DMS 273 (cell line): ENCODE results near the gene CMSS1.

ENCODE experiments used
- DNase-seq: peaks from one replicate; lab custom pipeline; 2025; ENCODE audit not compliant: unreplicated experiment; lab: John Stamatoyannopoulos, UW

The CMSS1 gene

DNA sequence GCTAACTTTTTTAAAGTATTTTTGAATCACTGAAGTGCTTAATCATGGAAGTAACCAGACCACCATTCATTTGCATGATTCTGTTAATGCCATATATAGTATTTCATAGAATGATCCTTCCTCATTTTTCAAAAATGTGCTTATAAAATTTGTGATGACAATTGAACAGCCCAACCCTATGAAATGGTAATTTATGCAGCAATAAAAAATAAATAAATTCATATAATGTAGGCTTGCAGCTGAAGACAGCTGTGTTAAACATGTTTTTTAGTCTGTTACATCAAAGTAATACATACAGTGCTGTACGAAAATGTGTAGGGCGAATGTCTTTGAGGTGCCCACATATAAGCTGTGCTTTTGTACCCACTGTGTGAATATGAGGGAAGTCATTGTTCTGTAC, 165.0 kb downstream of the CMSS1 start:
- DNase-seq: no peak

DNA sequence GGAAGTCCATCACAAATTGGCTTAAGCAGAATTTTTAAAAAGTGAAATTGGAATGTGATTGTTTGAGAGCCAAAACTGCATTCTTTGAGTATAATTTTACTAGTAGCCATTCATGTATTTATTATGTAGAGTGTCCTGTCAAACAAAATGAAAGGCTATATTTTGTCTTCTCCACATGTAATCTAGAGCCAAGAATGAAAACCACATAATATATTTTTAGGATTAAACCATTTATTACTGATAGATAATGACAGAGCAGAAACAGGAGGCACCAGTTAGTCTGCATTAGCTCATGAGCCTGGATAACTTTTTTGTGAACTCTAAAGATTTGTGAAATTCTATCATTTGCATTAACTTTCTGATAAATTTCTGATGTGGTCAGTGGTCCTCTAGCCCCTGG, 166.5 kb downstream of the CMSS1 start:
- DNase-seq: no peak

DNA sequence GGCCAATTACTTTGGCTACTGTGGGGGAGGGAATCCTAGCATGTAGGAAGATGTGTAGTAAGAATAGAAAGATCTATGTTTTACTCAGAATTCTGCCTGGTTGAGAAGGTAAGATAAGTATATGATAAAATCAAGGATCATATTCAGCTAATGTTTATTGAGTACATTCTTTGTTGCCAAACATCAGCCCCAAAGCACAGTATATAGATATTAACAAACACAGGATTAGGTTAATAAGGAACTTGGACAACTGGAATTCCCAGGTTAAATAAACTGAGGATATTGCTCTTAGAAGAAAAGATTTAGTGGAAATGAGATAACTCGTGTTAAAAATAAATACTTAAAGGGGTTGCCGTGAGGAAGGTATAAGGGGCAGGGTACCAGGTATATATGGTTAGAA, 167.0 kb downstream of the CMSS1 start:
- DNase-seq: no peak

DNA sequence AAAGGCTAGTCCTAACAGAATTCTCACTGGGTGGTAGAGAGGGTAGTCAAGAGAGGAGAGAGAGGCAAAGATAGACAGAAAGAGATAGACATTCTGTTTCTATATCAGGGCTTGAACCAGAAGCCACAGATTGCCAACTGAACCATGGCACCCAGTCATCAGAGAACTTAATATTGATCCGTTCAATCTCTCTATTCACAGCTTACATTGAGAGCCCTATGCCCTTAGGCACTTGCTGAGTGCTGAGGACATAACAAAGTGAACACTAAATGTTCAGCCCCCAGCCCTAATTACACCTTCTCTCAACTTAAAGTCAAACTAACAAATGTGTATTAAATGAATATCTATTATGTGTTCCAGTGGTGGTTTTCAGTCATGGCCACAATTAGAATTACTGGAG, 172.5 kb downstream of the CMSS1 start:
- no peak for DNase-seq

DNA sequence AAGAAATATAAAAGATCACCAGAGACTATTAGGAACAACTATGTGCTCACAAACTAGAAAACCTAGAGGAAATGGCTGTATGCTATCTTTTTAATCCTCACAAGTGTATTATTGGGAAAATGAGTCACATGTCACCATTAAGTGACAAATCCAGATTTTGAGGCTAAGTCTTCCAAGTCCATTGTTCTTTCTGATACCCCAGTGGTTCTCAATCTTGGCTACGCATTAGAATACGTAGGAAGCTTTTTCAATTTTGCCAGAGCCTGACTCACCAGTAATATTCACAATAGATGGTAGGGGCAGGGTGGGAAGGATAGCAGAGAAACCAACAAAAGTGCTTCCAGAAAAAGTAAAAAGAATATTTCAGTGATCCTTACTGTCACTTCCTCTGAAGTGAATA, 179.6 kb downstream of the CMSS1 start:
- DNase-seq: no peak

DNA sequence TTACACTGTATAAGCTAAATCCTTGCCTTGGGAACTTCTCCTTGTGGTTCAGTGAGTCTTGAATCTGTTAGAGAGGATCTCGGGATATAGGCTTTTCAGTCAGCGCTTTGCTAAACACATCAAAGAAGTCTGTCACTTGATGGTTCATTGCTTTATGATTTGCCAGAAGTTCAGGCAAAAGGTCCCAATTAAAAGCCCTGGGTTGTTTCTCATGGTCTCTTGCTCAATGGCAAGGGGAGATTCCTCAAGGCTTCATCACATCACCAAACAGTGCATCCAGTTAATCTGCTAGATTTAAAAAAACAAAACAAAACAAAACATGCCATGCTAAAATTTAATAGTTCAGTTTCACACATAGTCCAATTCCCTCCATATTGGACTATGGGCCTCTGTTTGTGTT, 181.9 kb downstream of the CMSS1 start:
- DNase-seq: no peak

DNA sequence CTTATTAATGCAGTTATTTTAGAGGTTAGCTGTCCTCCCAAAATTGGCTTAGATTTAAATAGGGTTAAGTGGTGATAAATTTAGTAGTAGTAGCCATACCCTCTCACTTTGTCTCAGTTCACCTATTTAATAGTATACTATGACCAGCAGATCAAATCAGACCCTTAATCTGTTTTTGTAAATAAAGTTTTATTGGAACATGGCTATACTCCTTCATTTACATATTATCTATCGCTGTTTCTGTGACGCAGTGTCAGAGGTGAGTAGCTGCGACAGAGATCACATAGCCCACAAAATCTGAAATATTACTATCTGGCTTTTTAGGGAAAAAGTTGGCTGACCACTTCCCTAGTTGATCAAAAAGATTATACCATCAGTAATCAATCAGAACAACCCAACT, 183.4 kb downstream of the CMSS1 start:
- DNase-seq: no peak

DNA sequence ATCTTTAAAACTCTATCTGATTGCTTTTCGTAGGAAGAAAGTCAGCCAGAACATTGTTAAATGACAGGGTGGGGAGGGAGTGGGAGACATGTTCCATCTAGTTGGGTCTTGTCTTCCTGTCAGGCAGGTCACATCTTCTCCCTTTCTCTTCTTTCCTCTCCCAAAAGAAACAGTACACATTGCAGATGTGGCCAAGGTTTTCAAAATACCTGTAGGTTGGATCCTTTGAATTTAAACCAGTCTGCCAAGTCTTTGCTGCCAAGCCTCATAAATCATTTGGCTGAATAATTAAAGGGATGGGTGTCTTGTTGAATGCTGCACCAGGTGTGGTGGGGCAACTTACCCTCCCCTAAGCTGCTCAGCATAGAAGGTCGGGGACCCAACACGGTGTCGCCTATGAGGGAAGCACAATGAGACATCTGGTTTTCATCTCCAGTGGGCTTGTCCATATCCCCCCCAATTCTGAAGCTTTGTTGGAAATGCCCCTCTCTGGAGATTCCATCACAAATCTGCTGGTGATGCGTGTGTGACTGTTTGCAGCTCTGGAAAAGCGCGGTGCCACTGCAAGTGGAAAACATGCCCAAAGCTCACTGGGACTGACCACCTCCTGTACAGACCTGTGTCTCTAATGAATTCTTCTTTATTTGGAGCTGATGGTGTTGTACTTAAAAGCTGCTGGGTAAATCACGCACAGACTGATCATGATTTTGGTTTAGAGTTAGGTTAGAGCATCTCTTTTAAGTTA, 184.0 kb downstream of the CMSS1 start:
- DNase-seq: no peak

DNA sequence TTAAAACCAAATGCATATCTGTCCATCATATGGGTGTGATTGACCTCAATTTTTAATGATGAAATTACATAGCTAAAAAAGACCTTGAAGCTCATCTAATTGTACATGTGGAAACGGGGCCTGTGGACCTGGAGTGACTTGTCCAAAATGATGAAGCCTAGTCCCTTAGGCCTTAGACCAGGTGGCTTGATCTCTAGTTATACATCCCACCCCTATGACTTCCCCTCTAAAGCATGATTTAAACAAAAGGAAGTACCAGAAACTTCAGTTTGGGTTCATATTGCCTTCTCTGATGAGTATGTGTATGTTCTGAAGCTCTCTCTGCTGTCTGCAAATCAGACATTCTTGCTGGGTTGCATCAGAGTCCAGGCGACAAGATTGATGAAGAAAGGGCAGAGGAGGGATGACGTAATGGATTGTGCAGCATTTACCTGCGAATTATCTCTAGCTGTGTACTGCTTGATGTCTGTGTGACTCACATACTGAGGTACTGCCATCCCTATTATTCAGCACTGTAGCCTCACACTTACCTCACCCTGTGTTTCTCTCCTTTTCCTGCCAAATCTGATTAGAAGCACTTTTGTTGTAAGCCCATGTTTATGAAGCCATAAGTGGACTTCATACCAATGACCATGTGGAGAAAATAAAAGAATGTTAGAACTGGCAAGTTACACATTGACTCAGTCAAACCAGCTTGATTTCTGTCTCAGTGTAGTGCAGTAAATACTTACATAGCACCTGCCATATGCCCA, 185.1 kb downstream of the CMSS1 start:
- no peak for DNase-seq

DNA sequence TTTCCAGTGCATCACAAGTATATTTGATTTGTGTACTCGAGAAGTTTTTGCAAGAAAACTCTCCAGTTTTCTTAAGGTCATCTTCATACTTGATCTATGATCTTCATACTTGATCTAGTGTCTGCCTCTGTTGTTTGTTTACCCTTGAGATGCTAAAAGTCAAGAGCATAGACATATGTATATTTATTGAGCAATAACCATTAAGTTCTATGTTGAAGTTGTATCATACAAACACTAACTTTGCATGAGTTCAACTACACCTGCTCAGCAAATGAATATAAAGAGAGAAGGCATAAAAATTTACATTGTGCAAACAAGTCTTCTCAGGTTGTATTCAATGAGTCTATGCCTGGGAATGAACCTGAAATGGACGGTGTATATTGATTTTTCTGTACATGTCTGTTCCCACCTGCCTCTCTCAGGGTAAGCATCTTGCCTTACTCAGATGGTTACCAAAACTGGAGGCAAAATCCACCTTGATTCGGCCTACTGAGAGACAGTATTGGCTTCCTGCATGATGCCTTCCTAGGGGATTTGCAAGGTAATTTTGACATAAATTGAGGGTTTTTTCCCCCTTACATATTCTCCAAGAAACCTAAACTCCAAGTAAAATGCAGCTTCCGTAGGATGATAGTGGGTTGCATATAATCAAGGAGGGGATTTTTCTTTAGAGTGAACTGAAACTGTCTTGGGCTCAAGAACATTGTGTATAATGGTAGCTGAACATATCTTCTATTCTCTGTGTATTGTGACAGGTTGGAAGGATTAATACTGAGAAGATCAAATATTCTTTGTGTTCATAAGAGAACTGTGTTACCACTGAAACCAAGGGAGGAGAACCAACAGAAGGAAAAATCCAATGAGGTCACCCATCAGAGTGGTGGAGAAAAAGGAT, 186.2 kb downstream of the CMSS1 start:
- DNase-seq: no peak

DNA sequence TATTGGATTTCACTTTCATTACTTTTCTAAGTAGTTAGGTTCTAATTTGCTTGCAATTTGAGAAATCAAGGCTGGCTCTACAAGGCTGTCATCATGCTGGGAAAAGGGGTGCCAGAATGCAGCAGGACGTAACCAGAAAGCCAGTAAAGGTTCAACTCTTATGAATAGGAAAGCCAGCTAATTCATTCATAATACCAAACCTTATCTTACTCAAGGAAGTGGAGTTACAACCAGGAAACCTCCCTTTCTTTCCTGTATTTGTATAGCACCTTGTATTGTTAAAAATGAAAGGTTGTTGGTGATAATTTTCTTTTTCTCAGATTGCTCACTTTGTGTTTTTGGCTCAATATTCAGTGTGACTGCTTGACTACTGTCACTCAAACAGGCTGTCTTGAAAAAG, 187.3 kb downstream of the CMSS1 start:
- DNase-seq: no peak

DNA sequence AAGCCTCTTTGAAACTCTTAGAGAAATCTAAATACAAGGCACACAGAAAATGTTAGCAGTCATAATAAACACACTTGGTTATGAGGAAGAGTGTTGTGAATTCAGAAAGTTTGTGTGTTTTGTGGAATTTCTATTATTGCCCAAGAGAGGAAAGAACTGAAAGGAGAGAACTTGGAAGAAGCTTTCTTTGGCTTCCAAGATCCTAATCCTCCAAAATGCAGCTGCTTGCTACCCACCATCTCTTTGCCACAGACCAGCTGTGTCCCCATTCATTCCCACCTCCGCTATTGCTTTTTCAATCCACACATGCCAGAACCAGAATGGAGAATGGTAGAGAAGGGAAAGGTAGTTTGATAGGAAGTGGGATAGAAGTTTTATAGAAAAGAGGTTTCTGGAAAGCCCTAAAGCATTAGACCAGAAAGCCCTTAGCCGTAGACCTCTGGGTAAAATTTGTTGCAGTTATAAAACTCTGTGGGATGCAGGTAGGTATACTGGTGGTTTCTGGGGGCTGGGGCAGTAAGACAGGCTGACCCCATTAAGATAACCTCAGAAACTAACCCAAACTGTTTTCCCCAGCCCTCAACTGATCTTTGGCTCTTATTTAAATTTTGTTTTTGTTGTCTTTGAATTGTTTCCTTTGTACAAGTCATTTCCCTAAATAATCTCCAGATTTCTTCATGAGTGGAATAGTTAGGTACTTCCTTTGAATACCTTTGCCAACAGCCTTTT, 188.2 kb downstream of the CMSS1 start:
- DNase-seq: no peak

DNA sequence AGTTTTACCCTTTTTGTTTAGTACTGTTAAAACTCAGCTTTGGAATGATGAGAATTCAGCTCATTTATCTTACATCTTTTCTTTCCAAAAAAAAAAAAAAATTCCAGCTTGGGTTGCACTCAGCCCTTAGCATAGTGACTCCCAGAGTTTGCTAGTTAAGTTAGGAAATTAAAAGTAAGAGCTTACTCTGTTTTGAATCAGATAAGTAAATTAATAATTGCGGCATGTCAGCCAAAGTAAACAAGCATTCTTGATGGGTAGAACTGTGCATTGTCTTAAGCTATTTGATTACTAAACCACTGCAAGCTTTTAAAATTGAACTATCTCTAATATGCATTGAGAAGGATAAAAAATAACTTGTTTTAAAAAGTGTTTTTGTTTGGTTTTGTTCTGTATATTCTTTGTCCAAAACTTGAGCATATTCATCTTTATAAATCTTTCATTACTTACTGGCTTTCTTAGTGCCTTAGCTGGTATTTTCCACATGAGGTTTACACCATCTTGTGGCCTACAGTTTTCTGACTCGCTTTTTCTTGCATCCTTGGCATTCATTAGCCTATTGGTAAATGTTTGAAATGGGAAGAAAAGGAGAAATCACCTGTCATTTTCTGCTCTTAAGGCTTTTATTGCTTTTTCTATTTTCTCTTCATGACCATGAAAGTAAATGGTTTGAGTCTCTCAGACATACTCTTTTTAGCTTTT, 189.1 kb downstream of the CMSS1 start:
- DNase-seq: no peak

DNA sequence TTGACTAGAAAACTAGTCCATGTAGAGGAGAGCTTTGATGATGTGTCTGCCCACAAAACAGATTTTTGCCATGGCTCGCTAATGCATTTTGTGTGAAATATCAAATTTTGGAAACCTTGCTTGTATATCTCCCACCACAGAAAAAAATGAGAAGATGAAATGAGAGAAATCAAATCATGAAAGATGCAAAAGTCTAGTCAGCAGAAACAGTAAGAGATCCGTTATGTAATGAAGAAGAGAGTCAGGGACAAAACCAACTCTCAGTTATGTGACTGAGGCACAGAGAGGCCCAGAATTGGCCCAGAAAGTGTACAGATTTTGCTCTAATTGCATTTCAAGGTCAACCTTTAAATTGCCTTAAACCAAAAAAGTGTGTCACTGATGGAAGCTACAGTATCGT, 189.7 kb downstream of the CMSS1 start:
- DNase-seq: no peak

DNA sequence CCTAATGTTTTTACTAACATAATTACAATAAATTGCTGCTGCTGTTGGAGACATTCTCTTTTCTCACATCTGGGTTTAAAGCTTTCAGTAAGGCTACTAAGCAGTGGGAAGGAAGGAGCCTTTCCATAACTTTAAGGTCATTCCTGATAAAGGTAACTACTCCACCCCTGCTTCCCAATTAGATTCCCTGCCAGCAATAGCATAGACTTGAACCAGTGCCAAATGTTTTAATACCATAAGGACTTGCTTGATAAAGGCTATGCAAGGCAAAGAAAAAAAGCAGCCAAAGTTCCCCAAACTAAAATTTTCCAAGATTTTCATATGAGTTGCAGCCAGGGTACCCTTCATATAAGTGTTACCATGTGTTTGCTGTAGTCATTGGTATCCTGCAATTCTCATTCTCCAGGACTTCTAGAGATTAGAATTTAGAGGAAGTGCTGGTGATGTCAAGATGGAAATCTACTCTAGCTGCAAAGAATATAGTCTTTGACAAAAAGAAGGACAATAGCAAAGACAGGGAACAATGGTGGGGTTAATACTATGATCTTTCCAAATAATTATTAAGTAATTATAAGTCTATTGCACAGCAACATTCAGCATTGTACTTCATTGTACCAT, 190.5 kb downstream of the CMSS1 start:
- DNase-seq: peak; percentile 48

DNA sequence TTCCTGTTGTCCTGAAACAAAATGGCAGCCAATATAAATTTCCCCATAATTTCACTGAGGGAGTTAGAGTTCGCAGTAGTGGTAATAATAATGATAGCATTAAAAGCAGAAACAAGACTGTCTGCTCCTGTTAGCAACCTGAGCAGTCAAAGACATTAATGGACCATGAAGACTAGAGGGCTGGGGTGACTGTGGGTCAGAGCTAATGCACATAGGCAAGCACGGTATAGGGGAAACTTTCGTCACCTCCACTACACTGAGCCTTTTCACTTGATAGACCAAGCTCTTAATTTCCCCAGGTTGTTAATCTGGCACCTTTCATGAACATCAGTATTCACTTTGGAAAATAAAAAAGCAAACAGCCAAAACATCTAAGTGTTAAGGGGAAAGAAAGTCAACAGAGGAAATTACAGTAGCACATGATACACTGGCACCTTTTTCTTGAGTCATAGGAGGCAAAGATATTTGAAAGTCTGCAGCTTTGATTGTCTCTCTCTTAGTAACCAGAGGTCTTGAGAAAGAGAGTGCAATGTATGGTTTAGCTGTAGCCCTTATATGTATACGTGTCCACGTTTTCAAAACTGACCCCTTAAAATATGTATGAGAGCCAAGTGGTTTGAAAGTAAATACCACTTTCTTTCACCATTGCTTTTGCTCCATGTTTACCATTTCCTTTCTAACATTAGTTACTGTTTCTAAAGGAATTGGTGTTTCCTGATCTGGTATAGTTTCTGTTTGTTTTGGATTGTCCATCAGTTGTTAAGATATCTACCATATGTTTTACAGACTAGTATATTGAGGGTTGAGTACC, 191.8 kb downstream of the CMSS1 start:
- DNase-seq: no peak

DNA sequence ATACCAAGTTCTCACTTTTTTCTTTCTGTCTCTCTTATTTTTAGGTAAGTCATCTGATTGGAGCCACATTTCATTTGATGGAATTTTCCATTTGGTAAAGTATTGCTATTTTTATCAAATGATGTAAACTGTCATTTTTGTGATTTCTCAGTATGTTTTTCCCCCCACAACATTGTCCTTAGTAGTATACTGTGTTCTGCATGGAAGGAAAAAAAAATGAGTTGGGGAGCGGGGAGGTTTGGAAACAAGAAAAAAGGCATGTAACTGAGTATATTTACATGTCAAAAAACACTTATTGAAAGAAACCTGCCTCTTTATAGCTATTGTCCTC, 192.4 kb downstream of the CMSS1 start:
- DNase-seq: no peak

DNA sequence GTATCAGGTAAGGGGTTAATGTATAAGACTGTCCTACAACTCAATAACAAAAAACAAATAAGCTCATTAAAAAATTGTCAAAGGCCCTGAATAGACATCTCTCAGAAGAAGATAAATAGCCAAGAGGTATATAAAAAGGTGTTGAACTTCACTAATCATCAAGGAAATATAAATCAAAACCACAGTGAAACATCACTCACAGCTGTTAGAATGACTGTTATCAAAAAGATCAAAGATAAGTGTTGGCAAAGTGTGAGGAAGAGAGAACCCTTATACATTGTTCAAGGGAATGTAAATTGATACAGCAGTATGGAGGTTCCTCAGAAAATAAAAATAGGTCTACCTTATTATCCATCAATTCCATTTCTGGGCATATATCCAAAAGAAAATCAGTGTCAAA, 201.1 kb downstream of the CMSS1 start:
- DNase-seq: no peak

DNA sequence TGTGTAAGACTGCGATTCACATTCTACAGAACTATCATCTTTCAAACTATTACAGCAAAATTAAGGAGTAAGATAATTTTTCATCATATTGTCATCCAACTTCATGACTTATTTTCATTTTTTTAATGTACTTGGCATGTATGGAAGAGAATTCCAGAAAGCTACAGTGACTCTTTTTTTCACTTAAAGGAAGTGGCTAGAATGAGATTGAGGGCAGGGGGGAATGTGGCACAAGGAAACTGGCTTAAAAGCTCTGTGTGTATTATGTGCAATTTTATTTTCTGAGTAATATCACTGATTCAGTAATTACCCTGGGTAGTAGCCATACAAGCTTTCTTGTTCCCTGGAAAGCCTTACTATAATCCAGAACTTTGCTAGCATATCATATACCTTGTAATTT, 202.1 kb downstream of the CMSS1 start:
- DNase-seq: no peak
